OCI-LY7 (cell line): ENCODE measurements around the gene PPP1R14B.

Source experiments
- CTCF ChIP-seq: fragments of 200-600 bp; sonication (generic); conservative IDR thresholded peaks from 2 replicates; pipeline ENCODE4 v1.5.1; 2014; ENCODE audit warnings: mild to moderate bottlenecking, antibody characterized with exemption, low read length, moderate library complexity, mixed read lengths
- EZH2phosphoT487 ChIP-seq: fragments of 200-600 bp; sonication (generic); IDR thresholded peaks from 2 replicates; pipeline ENCODE4 v1.6.1; 2018; ENCODE audit warnings: low read depth, borderline replicate concordance, mild to moderate bottlenecking, mixed run types, antibody characterized with exemption, low read length, moderate library complexity, mixed read lengths

- no peak for TF ChIP-seq CTCF
- no peak for TF ChIP-seq EZH2phosphoT487
Observed at GRCh38 chr11:64230171-64230984, 16.4 kb downstream of the PPP1R14B start, which contains the start of gene DNAJC4.
